Colonic mucosa (tissue), 4 donors: ENCODE results near the gene SACM1L. TPM values are rescaled to one million over a fixed set of nuclear protein-coding genes. Genes with fewer than 3 reads are reported as not detected.
"Not testable (repeated sequence)": the region's sequence is repeated elsewhere in the genome, so short reads cannot be mapped to it uniquely, and the experiment has no call there.

Source experiments
- DNase-seq: peaks from one replicate; pipeline ENCODE4 v3.0.0-alpha.2; 2020
- H3K27ac ChIP-seq: fragments of 200-600 bp; one replicate; pipeline ENCODE4 v1.8.0; 2021
- H3K27me3 ChIP-seq: fragments of 200-600 bp; one replicate; pipeline ENCODE4 v1.8.0; 2021
- H3K36me3 ChIP-seq: fragments of 200-600 bp; one replicate; pipeline ENCODE4 v1.8.0; 2021
- H3K4me1 ChIP-seq: fragments of 200-600 bp; one replicate; pipeline ENCODE4 v1.8.0; 2021; ENCODE audit warnings: mild to moderate bottlenecking
- H3K4me3 ChIP-seq: fragments of 200-600 bp; one replicate; pipeline ENCODE4 v1.8.0; 2021
- H3K9ac ChIP-seq, 2 donors: one replicate each; pipeline ENCODE4 v1.7.0; 2013; ENCODE audit warnings: control low read depth in 2 of 2, low read depth in 2 of 2, low read length in 2 of 2
- H3K9me3 ChIP-seq: fragments of 200-600 bp; one replicate; pipeline ENCODE4 v1.8.0; 2021
- CTCF ChIP-seq: fragments of 200-600 bp; IDR thresholded peaks from one replicate; pipeline ENCODE4 v1.8.0; 2022; ENCODE audit warnings: antibody characterized with exemption, mild to moderate bottlenecking
- intact Hi-C: fragments of 100-400 bp; cut with DNase I; formaldehyde crosslinking; loops from one replicate; pipeline ENCODE4 v1.14.1; 2022
- total RNA-seq, 2 donors: library from RNA; stranded (reverse); fragmentation: NEBNext Ultra II Directional in 1 of 2; extraction: Animal tissue kit (Norgen Biotek cat#: 25700) in 1 of 2; gene quantifications; one replicate each; pipeline ENCODE4 v1.2.1, GENCODE V29; 2021
- donor health status: healthy.
- donor health status: DM: no; HTN: no; CAD: no.
- donor health status: DM: no; HTN: no; CAD: no.

The SACM1L gene
- total RNA-seq, 2 donors from 2014 or later: 47.2 TPM

GRCh38 chr3:45682786-45683185, 6.4 kb upstream of the SACM1L start:
- Histone ChIP-seq H3K4me1 (no peaks in the 10 kb centered on the region), H3K9ac (no peak overlapping the region), H3K27me3 (no peaks in the 10 kb centered on the region), H3K27ac (no peak overlapping the region), H3K4me3 (no peak overlapping the region), H3K9me3 (no peaks in the 10 kb centered on the region), H3K36me3 (no peaks in the 10 kb centered on the region)
- intact Hi-C loops: no loop called here
- no peak for TF ChIP-seq CTCF
- DNase-seq: no peak

GRCh38 chr3:45683417-45684326, 5.5 kb upstream of the SACM1L start:
- no peak for DNase-seq
- no peaks in the 10 kb centered on the region for H3K9me3 ChIP-seq
- intact Hi-C loops: no loop called here
- H3K9ac ChIP-seq: no peak overlapping the region
- no peaks in the 10 kb centered on the region for H3K4me1 ChIP-seq
- no peak overlapping the region for H3K27ac ChIP-seq
- no peak for TF ChIP-seq CTCF
- no peak overlapping the region for H3K4me3 ChIP-seq
- no peaks in the 10 kb centered on the region for H3K27me3 ChIP-seq
- no peaks in the 10 kb centered on the region for H3K36me3 ChIP-seq

- Histone ChIP-seq H3K9ac (no peak overlapping the region), H3K27ac (no peak overlapping the region), H3K9me3 (no peaks in the 10 kb centered on the region), H3K36me3 (no peaks in the 10 kb centered on the region), H3K4me3 (no peak overlapping the region), H3K27me3 (no peaks in the 10 kb centered on the region), H3K4me1 (no peaks in the 10 kb centered on the region)
- TF ChIP-seq CTCF: no peak
- DNase-seq: no peak
- intact Hi-C loops: no loop called here
Observed at GRCh38 chr3:45684327-45684892, 4.8 kb upstream of the SACM1L start.

GRCh38 chr3:45685722-45686121, 3.5 kb upstream of the SACM1L start:
- H3K4me3 ChIP-seq, H3K4me1 ChIP-seq, DNase-seq, intact Hi-C loops, H3K27ac ChIP-seq, H3K9me3 ChIP-seq, H3K27me3 ChIP-seq, H3K9ac ChIP-seq, H3K36me3 ChIP-seq: not testable (repeated sequence)

- Histone ChIP-seq H3K27me3 (no peaks in the 10 kb centered on the region), H3K36me3 (no peaks in the 10 kb centered on the region), H3K4me1 (no peaks in the 10 kb centered on the region), H3K9me3 (no peaks in the 10 kb centered on the region), H3K9ac (no peak overlapping the region), H3K4me3 (no peak overlapping the region), H3K27ac (no peak overlapping the region)
- DNase-seq: no peak
- intact Hi-C loops: no loop called here
- no peak for TF ChIP-seq CTCF
Observed at GRCh38 chr3:45686850-45687249, 2.3 kb upstream of the SACM1L start.

- H3K9ac ChIP-seq: peak overlapping the region in 1 of 2 donors; percentile 80
- H3K27me3 ChIP-seq: no peaks in the 10 kb centered on the region
- H3K27ac ChIP-seq: no peak overlapping the region
- no peak for DNase-seq
- intact Hi-C loops: no loop called here
- no peaks in the 10 kb centered on the region for H3K4me1 ChIP-seq
- peak overlapping the region; percentile 85 for H3K4me3 ChIP-seq
- no peak for TF ChIP-seq CTCF
- H3K9me3 ChIP-seq: no peaks in the 10 kb centered on the region
- no peaks in the 10 kb centered on the region for H3K36me3 ChIP-seq
Observed at GRCh38 chr3:45687828-45688193, 1.4 kb upstream of the SACM1L start.
